ENCODE data around the gene SLF1. TPM values are rescaled to one million over a fixed set of nuclear protein-coding genes. Genes with fewer than 3 reads are reported as not detected.

The SLF1 gene
- total RNA-seq, 1 donor from 2014 or later, result 5.3 TPM

DNA sequence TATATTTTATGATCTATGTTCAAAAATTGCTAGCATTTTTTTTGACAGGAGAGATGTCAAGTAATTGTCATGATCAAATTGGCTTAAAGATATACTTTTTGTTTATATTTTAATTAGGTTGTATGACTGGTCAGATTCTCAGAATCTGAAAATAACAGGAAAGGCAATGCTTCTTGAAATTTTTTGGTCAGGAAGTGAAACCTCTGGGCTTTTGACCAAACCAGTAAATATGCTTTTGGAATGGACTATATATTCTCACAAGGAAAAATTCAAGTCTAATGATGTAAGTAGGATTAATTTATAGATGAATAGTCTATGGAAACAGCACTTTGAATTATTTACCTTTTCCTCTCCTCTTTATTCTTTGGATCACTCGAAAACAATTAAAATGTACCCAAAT, 52.3 kb downstream of the SLF1 start:
- Histone ChIP-seq H4K20me1 (ENCODE audit: insufficient read depth, low read length) (no peaks in the 10 kb centered on the region), H3K79me2 (ENCODE audit: insufficient read depth, low read length) (no peaks in the 10 kb centered on the region), H2AFZ (ENCODE audit: low read depth, low read length) (no peak overlapping the region), H3K9me3 (ENCODE audit: insufficient read depth, low read depth, low read length) (no peaks in the 10 kb centered on the region), H3K27ac (ENCODE audit: low read depth, low read length) (no peak overlapping the region), H3K4me3 (ENCODE audit: insufficient read depth, low read depth, low read length) (no peak overlapping the region), H3K36me3 (ENCODE audit: insufficient read depth, low read length) (no peaks in the 10 kb centered on the region), H3K9ac (ENCODE audit: low read length) (no peak overlapping the region), H3K4me2 (ENCODE audit: low read length) (no peak overlapping the region), H3K27me3 (ENCODE audit: insufficient read depth, low read length) (no peaks in the 10 kb centered on the region), H3K4me1 (ENCODE audit: insufficient read depth, low read length) (no peaks in the 10 kb centered on the region)
- Mint-ChIP-seq H3K36me3 (ENCODE audit: low read depth, unreplicated experiment) (peaks cover 2% of the 10 kb centered on the region), H3K27ac (ENCODE audit: unreplicated experiment) (no peak overlapping the region), H3K4me3 (ENCODE audit: unreplicated experiment) (no peak overlapping the region), H3K27me3 (ENCODE audit: low read depth, unreplicated experiment) (no peaks in the 10 kb centered on the region), H3K4me1 (ENCODE audit: low read depth, unreplicated experiment) (peaks cover 5% of the 10 kb centered on the region), H3K9me3 (ENCODE audit: unreplicated experiment) (no peaks in the 10 kb centered on the region)
- FAIRE-seq (no peak), DNase-seq (ENCODE audit: low read depth) (peak; percentile 28)
- TF ChIP-seq EZH2 (IDR thresholded peaks at IDR 0.05; ENCODE audit: insufficient read depth, low read length), result no peak
- TF ChIP-seq, protein P1, sequence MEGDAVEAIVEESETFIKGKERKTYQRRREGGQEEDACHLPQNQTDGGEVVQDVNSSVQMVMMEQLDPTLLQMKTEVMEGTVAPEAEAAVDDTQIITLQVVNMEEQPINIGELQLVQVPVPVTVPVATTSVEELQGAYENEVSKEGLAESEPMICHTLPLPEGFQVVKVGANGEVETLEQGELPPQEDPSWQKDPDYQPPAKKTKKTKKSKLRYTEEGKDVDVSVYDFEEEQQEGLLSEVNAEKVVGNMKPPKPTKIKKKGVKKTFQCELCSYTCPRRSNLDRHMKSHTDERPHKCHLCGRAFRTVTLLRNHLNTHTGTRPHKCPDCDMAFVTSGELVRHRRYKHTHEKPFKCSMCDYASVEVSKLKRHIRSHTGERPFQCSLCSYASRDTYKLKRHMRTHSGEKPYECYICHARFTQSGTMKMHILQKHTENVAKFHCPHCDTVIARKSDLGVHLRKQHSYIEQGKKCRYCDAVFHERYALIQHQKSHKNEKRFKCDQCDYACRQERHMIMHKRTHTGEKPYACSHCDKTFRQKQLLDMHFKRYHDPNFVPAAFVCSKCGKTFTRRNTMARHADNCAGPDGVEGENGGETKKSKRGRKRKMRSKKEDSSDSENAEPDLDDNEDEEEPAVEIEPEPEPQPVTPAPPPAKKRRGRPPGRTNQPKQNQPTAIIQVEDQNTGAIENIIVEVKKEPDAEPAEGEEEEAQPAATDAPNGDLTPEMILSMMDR (IDR thresholded peaks at IDR 0.05; ENCODE audit: insufficient read depth, low read depth, low read length), result no peak

DNA sequence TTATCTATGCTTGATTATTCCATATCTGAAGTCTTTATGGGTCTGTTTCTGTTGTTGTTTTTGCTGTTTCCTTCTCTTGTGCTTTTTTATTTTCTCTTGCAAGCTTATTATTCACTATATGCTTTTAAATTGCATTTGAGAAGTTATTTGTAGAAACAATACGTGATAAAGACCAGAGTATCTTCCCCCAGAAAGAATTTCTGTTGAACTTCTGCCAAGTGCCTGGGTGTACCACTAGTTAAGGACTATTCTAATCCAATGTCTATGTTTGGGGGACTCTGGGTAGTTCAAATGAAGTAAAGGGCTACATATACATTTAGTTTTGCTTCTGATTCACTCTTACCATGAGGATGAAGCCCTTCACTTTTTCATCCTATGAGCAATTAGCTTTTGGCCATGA, 54.3 kb downstream of the SLF1 start:
- no peaks in the 10 kb centered on the region for H3K27me3 Mint-ChIP-seq (ENCODE audit: low read depth, unreplicated experiment)
- H3K36me3 ChIP-seq (ENCODE audit: insufficient read depth, low read length), result peaks cover 5% of the 10 kb centered on the region
- peaks cover 5% of the 10 kb centered on the region for H3K4me1 Mint-ChIP-seq (ENCODE audit: low read depth, unreplicated experiment)
- no peak for TF ChIP-seq EZH2 (IDR thresholded peaks at IDR 0.05; ENCODE audit: insufficient read depth, low read length)
- TF ChIP-seq, protein P1 (IDR thresholded peaks at IDR 0.05; ENCODE audit: insufficient read depth, low read depth, low read length), result no peak
- H3K4me1 ChIP-seq (ENCODE audit: insufficient read depth, low read length), result no peaks in the 10 kb centered on the region
- H3K36me3 Mint-ChIP-seq (ENCODE audit: low read depth, unreplicated experiment), result peaks cover 2% of the 10 kb centered on the region
- FAIRE-seq, result no peak
- no peaks in the 10 kb centered on the region for H3K27me3 ChIP-seq (ENCODE audit: insufficient read depth, low read length)
- H3K9me3 Mint-ChIP-seq (ENCODE audit: unreplicated experiment), result no peaks in the 10 kb centered on the region
- H3K27ac ChIP-seq (ENCODE audit: low read depth, low read length), result no peak overlapping the region
- no peak for DNase-seq (ENCODE audit: low read depth)
- no peak overlapping the region for H3K4me3 ChIP-seq (ENCODE audit: insufficient read depth, low read depth, low read length)
- H3K4me2 ChIP-seq (ENCODE audit: low read length), result no peak overlapping the region
- H3K4me3 Mint-ChIP-seq (ENCODE audit: unreplicated experiment), result no peak overlapping the region
- no peaks in the 10 kb centered on the region for H3K9me3 ChIP-seq (ENCODE audit: insufficient read depth, low read depth, low read length)
- H3K79me2 ChIP-seq (ENCODE audit: insufficient read depth, low read length), result no peaks in the 10 kb centered on the region
- no peaks in the 10 kb centered on the region for H4K20me1 ChIP-seq (ENCODE audit: insufficient read depth, low read length)
- H3K9ac ChIP-seq (ENCODE audit: low read length), result no peak overlapping the region
- no peak overlapping the region for H3K27ac Mint-ChIP-seq (ENCODE audit: unreplicated experiment)
- no peak overlapping the region for H2AFZ ChIP-seq (ENCODE audit: low read depth, low read length)

DNA sequence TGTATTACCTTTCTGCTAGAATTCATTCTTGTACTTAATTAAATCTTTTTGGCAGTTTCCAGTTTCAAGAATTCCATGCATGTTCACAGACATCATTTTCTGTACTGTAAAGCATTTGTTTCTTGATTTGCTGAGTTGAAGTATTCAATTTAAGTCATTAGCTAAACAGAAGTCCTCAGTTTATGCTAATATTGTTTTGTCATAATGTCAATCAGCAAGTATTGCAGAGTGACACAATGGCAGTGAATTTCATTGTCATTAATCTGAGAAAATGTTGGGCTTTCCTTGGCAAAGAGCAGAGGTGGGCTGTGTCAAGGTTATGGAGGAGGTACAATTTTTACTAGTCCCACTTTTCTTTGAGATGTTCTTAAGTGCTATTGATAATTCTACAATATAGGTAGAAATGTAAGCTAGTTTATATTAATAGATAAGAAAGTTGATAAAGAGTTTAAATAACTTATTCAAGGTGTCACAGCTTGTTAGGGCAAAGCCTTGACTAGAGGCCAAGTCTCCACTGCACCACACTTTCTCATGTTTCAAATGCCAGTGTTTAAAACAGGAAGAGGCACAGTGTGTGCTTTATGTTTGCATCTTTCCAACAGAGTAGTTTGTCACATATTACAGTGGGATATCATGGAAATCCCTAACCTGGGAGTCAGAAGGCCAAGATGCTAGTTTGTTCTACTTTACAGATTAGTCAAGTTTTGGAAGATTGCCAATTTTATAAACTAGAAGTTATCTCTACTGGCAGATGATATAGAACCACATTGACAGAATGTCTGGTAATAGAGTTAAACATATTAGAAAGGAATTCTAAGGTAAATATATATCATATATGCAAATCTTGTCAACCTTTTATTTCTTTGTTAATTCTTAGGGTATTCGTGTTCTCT, 56.3 kb downstream of the SLF1 start:
- TF ChIP-seq, protein P1 (IDR thresholded peaks at IDR 0.05; ENCODE audit: insufficient read depth, low read depth, low read length), result no peak
- no peak for TF ChIP-seq EZH2 (IDR thresholded peaks at IDR 0.05; ENCODE audit: insufficient read depth, low read length)
- no peaks in the 10 kb centered on the region for H3K9me3 ChIP-seq (ENCODE audit: insufficient read depth, low read depth, low read length)
- FAIRE-seq (peak; percentile 23), DNase-seq (ENCODE audit: low read depth) (peak; percentile 11)
- H3K4me1 ChIP-seq (ENCODE audit: insufficient read depth, low read length), result no peaks in the 10 kb centered on the region
- H3K36me3 ChIP-seq (ENCODE audit: insufficient read depth, low read length), result peaks cover 5% of the 10 kb centered on the region
- H3K9me3 Mint-ChIP-seq (ENCODE audit: unreplicated experiment), result no peaks in the 10 kb centered on the region
- H3K79me2 ChIP-seq (ENCODE audit: insufficient read depth, low read length), result no peaks in the 10 kb centered on the region
- H3K4me2 ChIP-seq (ENCODE audit: low read length), result no peak overlapping the region
- H3K27ac Mint-ChIP-seq (ENCODE audit: unreplicated experiment), result no peak overlapping the region
- H3K4me3 Mint-ChIP-seq (ENCODE audit: unreplicated experiment), result no peak overlapping the region
- H3K9ac ChIP-seq (ENCODE audit: low read length), result no peak overlapping the region
- no peaks in the 10 kb centered on the region for H3K27me3 Mint-ChIP-seq (ENCODE audit: low read depth, unreplicated experiment)
- no peaks in the 10 kb centered on the region for H3K27me3 ChIP-seq (ENCODE audit: insufficient read depth, low read length)
- no peak overlapping the region for H2AFZ ChIP-seq (ENCODE audit: low read depth, low read length)
- H3K27ac ChIP-seq (ENCODE audit: low read depth, low read length), result no peak overlapping the region
- H3K36me3 Mint-ChIP-seq (ENCODE audit: low read depth, unreplicated experiment), result no peaks in the 10 kb centered on the region
- no peaks in the 10 kb centered on the region for H4K20me1 ChIP-seq (ENCODE audit: insufficient read depth, low read length)
- no peak overlapping the region for H3K4me3 ChIP-seq (ENCODE audit: insufficient read depth, low read depth, low read length)
- peaks cover 5% of the 10 kb centered on the region for H3K4me1 Mint-ChIP-seq (ENCODE audit: low read depth, unreplicated experiment)
